Right atrium auricular region (tissue), 2 donors: ENCODE results near the gene SLC15A4. TPM values are rescaled to one million over a fixed set of nuclear protein-coding genes. Genes with fewer than 3 reads are reported as not detected.
"Not testable (repeated sequence)": the region's sequence is repeated elsewhere in the genome, so short reads cannot be mapped to it uniquely, and the experiment has no call there.

Source experiments
- DNase-seq: peaks from one replicate; pipeline ENCODE4 v3.0.0-alpha.2; 2019; ENCODE audit warnings: low spot score
- H3K27ac ChIP-seq, 2 donors: fragments of 200-600 bp; sonication (generic); 1 replicate in 1 of 2; 2 replicates in 1 of 2; pipeline ENCODE4 v1.5.1; 2016 to 2019
- H3K27me3 ChIP-seq, 2 donors: fragments of 200-600 bp; sonication (generic); one replicate each; pipeline versions ENCODE4 v1.5.1 to v1.6.0; 2017 to 2019
- H3K36me3 ChIP-seq: fragments of 200-600 bp; sonication (generic); one replicate; pipeline ENCODE4 v1.5.1; 2016
- H3K4me1 ChIP-seq, 2 donors: fragments of 200-600 bp; sonication (generic); one replicate each; pipeline versions ENCODE4 v1.5.1 to v1.6.0; 2017 to 2019
- H3K4me3 ChIP-seq, 2 donors: fragments of 200-600 bp; sonication (generic); 1 replicate in 1 of 2; 2 replicates in 1 of 2; pipeline ENCODE4 v1.5.1; 2017 to 2019; ENCODE audit warnings: mild to moderate bottlenecking in 1 of 2, moderate library complexity in 1 of 2
- H3K9me3 ChIP-seq, 2 donors: fragments of 200-600 bp; sonication (generic); one replicate each; pipeline ENCODE4 v1.5.1; 2019
- total RNA-seq, 2 donors: library from RNA; depleted of rRNA; stranded (reverse); fragments of >200 nt; gene quantifications; one replicate each; pipeline ENCODE4 v1.1.0, GENCODE V29; 2016
- TF ChIP-seq, protein P1 (sequence below), 2 donors: fragments of 200-600 bp; sonication (generic); IDR thresholded peaks; one replicate each; pipeline ENCODE4 v1.5.1; 2019; ENCODE audit warnings: antibody characterized with exemption in 2 of 2

SLC15A4 gene
- total RNA-seq, 2 donors from 2014 or later = 24.1 to 24.3 TPM

DNA sequence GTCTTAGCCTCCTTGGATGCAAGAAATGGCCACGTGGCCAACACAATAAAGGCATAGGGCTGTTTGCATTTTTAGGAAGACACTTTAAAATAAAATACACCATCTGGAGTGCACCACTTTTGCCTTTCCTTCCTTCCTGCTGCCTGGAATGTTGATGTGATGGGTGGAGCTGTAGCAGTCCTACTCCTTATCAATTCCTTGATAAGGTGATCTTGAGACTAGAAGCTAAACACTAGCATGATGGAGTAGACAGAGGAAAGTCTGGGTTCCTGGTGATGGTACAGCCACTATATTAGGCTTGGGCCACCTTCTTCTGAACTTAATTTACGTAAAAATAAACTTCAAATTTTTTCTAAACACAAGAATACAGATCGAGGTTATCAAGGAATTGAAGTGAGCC lies 26.6 kb upstream of the SLC15A4 start:
- Histone ChIP-seq H3K9me3 (no peaks in the 10 kb centered on the region), H3K27me3 (peaks cover 0 to 7% of the 10 kb centered on the region in 2 donors), H3K27ac (no peak overlapping the region), H3K36me3 (no peaks in the 10 kb centered on the region), H3K4me1 (peaks cover 0 to 6% of the 10 kb centered on the region in 2 donors), H3K4me3 (no peak overlapping the region)
- DNase-seq = no peak
- TF ChIP-seq, protein P1, sequence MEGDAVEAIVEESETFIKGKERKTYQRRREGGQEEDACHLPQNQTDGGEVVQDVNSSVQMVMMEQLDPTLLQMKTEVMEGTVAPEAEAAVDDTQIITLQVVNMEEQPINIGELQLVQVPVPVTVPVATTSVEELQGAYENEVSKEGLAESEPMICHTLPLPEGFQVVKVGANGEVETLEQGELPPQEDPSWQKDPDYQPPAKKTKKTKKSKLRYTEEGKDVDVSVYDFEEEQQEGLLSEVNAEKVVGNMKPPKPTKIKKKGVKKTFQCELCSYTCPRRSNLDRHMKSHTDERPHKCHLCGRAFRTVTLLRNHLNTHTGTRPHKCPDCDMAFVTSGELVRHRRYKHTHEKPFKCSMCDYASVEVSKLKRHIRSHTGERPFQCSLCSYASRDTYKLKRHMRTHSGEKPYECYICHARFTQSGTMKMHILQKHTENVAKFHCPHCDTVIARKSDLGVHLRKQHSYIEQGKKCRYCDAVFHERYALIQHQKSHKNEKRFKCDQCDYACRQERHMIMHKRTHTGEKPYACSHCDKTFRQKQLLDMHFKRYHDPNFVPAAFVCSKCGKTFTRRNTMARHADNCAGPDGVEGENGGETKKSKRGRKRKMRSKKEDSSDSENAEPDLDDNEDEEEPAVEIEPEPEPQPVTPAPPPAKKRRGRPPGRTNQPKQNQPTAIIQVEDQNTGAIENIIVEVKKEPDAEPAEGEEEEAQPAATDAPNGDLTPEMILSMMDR (IDR thresholded peaks at IDR 0.05) = no peak

DNA sequence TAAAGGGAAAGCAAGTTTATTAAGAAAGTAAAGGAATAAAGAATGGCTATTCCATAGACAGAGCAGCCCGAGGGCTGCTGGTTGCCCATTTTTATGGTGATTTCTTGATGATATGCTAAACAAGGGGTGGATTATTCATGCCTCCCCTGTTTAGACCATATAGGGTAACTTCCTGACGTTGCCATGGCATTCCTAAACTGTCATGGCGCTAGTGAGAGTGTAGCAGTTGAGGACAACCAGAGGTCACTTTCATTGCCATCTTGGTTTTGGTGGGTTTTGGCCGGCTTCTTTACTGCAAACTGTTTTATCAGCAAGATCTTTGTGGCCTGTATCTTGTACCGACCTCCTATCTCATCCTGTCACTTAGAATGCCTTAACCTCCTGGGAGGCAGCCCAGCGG lies 26.0 kb upstream of the SLC15A4 start:
- H3K27ac ChIP-seq, H3K9me3 ChIP-seq, H3K4me1 ChIP-seq, H3K4me3 ChIP-seq, H3K27me3 ChIP-seq, DNase-seq, H3K36me3 ChIP-seq: not testable (repeated sequence)

DNA sequence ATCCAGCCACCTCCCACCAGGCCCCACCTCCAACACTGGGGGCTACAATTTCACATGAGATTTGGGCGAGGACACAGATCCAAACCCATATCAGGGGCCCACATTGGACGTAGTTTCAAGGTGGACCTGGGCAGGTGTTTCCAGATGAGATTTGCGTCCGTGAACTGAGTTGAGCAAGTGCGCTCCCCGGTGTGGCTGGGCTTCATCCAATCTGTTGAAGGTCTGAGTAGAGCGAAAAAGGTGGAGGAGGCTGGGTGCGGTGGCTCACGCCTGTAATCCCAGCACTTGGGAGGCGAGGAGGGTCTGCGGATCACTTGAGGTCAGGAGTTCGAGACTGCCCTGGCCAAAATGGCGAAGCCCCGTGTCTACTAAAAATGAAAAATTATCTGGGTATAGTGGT lies 24.6 kb upstream of the SLC15A4 start:
- Histone ChIP-seq H3K9me3 (no peaks in the 10 kb centered on the region), H3K36me3 (no peaks in the 10 kb centered on the region), H3K27ac (no peak overlapping the region), H3K27me3 (no peaks in the 10 kb centered on the region), H3K4me3 (no peak overlapping the region), H3K4me1 (no peaks in the 10 kb centered on the region)
- DNase-seq = no peak
- TF ChIP-seq, protein P1 (IDR thresholded peaks at IDR 0.05) = no peak

DNA sequence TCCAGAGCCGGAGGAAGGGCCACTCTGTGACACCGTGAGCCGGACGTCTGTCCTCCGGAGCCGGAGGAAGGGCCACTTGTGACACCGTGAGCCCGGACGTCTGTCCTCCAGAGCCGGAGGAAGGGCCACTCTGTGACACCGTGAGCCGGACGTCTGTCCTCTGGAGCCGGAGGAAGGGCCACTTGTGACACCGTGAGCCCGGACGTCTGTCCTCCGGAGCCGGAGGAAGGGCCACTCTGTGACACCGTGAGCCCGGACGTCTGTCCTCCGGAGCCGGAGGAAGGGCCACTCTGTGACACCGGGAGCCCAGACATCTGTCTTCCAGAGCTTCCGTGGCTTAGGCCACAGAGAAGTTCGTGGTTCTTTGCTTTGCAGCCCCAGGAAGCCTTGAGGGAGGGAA lies 22.9 kb upstream of the SLC15A4 start:
- not testable (repeated sequence) for H3K9me3 ChIP-seq, H3K27me3 ChIP-seq, DNase-seq, H3K4me1 ChIP-seq, H3K4me3 ChIP-seq, H3K36me3 ChIP-seq, H3K27ac ChIP-seq

GRCh38 chr12:128844031-128844635 lies 20.4 kb upstream of the SLC15A4 start:
- Histone ChIP-seq H3K27me3 (no peaks in the 10 kb centered on the region), H3K4me1 (no peaks in the 10 kb centered on the region), H3K4me3 (no peak overlapping the region), H3K27ac (no peak overlapping the region), H3K9me3 (no peaks in the 10 kb centered on the region), H3K36me3 (no peaks in the 10 kb centered on the region)
- TF ChIP-seq, protein P1 (IDR thresholded peaks at IDR 0.05) = peak in 1 of 2 donors; percentile 17
- no peak for DNase-seq

DNA sequence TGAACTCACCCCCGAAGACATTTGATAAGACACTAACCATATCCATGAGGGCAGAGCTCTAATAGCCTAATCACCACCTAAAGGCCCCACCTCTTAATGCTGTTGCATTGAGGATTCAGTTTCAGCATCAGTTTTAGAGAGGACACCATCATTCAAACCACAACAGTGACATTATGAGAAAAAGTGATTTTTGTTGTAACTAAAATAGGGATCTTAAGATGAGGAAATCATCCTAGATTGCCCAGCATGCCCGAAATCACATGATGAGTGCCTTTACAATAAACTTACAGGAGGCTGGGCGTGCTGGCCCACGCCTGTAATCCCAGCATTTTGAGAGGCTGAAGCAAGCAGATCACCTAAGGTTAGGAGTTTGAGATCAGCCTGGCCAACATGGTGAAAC lies 19.8 kb upstream of the SLC15A4 start:
- no peaks in the 10 kb centered on the region for H3K36me3 ChIP-seq
- no peaks in the 10 kb centered on the region for H3K27me3 ChIP-seq
- DNase-seq = no peak
- no peak overlapping the region for H3K4me3 ChIP-seq
- H3K9me3 ChIP-seq = no peaks in the 10 kb centered on the region
- H3K27ac ChIP-seq = no peak overlapping the region
- H3K4me1 ChIP-seq = no peaks in the 10 kb centered on the region
- TF ChIP-seq, protein P1 (IDR thresholded peaks at IDR 0.05) = no peak

GRCh38 chr12:128842579-128842978 lies 18.8 kb upstream of the SLC15A4 start:
- TF ChIP-seq, protein P1 (IDR thresholded peaks at IDR 0.05) = no peak
- H3K4me1 ChIP-seq = no peaks in the 10 kb centered on the region

More at GRCh38 chr12:128842579-128842978, 18.8 kb upstream of the SLC15A4 start:
- Histone ChIP-seq H3K9me3 (no peaks in the 10 kb centered on the region), H3K27me3 (no peaks in the 10 kb centered on the region), H3K36me3 (no peaks in the 10 kb centered on the region), H3K27ac (no peak overlapping the region), H3K4me3 (no peak overlapping the region)
- no peak for DNase-seq
